NK-92 (cell line): Measurements from ENCODE around the gene GALNT2.

Experiments used
- DNase-seq: peaks from one replicate; lab custom pipeline; 2025; ENCODE audit not compliant: unreplicated experiment; lab: John Stamatoyannopoulos, UW

GALNT2 gene

GRCh38 chr1:230070321-230071208 lies 3.5 kb downstream of the GALNT2 start:
- no peak for DNase-seq

GRCh38 chr1:230071316-230071715 lies 4.3 kb downstream of the GALNT2 start:
- no peak for DNase-seq

GRCh38 chr1:230072296-230072695 lies 5.3 kb downstream of the GALNT2 start:
- no peak for DNase-seq

- no peak for DNase-seq
Observed at GRCh38 chr1:230072866-230073265, 5.8 kb downstream of the GALNT2 start.

GRCh38 chr1:230073371-230074035 lies 6.5 kb downstream of the GALNT2 start:
- DNase-seq, result no peak

- DNase-seq, result no peak
Observed at GRCh38 chr1:230074270-230074669, 7.2 kb downstream of the GALNT2 start.

- DNase-seq, result no peak
Observed at GRCh38 chr1:230074762-230075161, 7.7 kb downstream of the GALNT2 start.

- DNase-seq, result no peak
Observed at GRCh38 chr1:230076121-230076520, 9.1 kb downstream of the GALNT2 start.

GRCh38 chr1:230077011-230077410 lies 10.0 kb downstream of the GALNT2 start:
- DNase-seq, result no peak

- no peak for DNase-seq
Observed at GRCh38 chr1:230077436-230078213, 10.6 kb downstream of the GALNT2 start.

- DNase-seq, result no peak
Observed at GRCh38 chr1:230079199-230080024, 12.4 kb downstream of the GALNT2 start.

GRCh38 chr1:230080822-230081221 lies 13.8 kb downstream of the GALNT2 start:
- no peak for DNase-seq

- no peak for DNase-seq
Observed at GRCh38 chr1:230081751-230082150, 14.7 kb downstream of the GALNT2 start.

GRCh38 chr1:230082211-230082610 lies 15.2 kb downstream of the GALNT2 start:
- no peak for DNase-seq

GRCh38 chr1:230083053-230083452 lies 16.0 kb downstream of the GALNT2 start:
- no peak for DNase-seq

GRCh38 chr1:230083746-230084407 lies 16.8 kb downstream of the GALNT2 start:
- DNase-seq, result no peak

- DNase-seq, result no peak
Observed at GRCh38 chr1:230084408-230085177, 17.6 kb downstream of the GALNT2 start.

GRCh38 chr1:230085178-230085515 lies 18.1 kb downstream of the GALNT2 start:
- no peak for DNase-seq

GRCh38 chr1:230086151-230086550 lies 19.1 kb downstream of the GALNT2 start:
- DNase-seq, result no peak
